ENCODE data around the gene MACROD2. TPM values are rescaled to one million over a fixed set of nuclear protein-coding genes. Genes with fewer than 3 reads are reported as not detected.

MACROD2 gene
- total RNA-seq, 1 experiment from 2014 or later = 3.7 TPM

GRCh38 chr20:14701326-14701725 is 706.0 kb downstream of the MACROD2 start:
- H3K79me2 ChIP-seq (ENCODE audit: insufficient read depth, low read length) = no peaks in the 10 kb centered on the region
- H3K4me2 ChIP-seq (ENCODE audit: low read length) = no peak overlapping the region
- ChIA-PET POLR2A (no interaction called here), CTCF (no interaction called here), RAD21 (ENCODE audit: low non-redundant PET in 1 of 2, low total read pairs in 2 of 2, uncharacterized antibody in 2 of 2, unreplicated experiment in 2 of 2) (no interaction called here)
- DNase-seq (ENCODE audit: low read depth, low spot score) (no peak), ATAC-seq (no peak)
- no peak overlapping the region for H2AFZ ChIP-seq (ENCODE audit: low read depth, low read length, poor library complexity, severe bottlenecking)
- no peaks in the 10 kb centered on the region for H3K4me1 ChIP-seq (ENCODE audit: control insufficient read depth in 1 of 2, insufficient read depth in 2 of 2, low read length in 2 of 2)
- BruUV-seq (replicated peaks) = no TSS peak
- no peaks in the 10 kb centered on the region for H3K9me2 ChIP-seq (ENCODE audit: insufficient read depth)
- H3K9ac ChIP-seq (ENCODE audit: low read length) = no peak overlapping the region
- intact Hi-C loops (cut with micrococcal nuclease) = no loop called here
- H4K20me1 ChIP-seq (ENCODE audit: insufficient read depth) = no peaks in the 10 kb centered on the region
- no peak overlapping the region for H3K4me3 ChIP-seq (replicated peaks in 1 of 2; ENCODE audit: low read depth in 1 of 2, low read length in 2 of 2)
- H3K27ac ChIP-seq (ENCODE audit: low read depth, low read length) = no peak overlapping the region
- no peaks in the 10 kb centered on the region for H3K27me3 ChIP-seq (ENCODE audit: insufficient read depth, low read length)
- TF ChIP-seq JUND (IDR thresholded peaks at IDR 0.05) (no peak), EZH2phosphoT487 (IDR thresholded peaks at IDR 0.05; ENCODE audit: borderline replicate concordance) (no peak), EZH2 (IDR thresholded peaks at IDR 0.05) (no peak), SP1 (IDR thresholded peaks at IDR 0.05; ENCODE audit: low read depth) (no peak), TCF7L2 (IDR thresholded peaks at IDR 0.05; ENCODE audit: borderline replicate concordance, extremely low read depth, insufficient read depth, insufficient read length) (no peak), YY1 (IDR thresholded peaks at IDR 0.05; ENCODE audit: extremely low read depth, insufficient replicate concordance, low read depth, low read length) (no peak), REST (IDR thresholded peaks at IDR 0.05; ENCODE audit: low read depth) (no peak), MAX (IDR thresholded peaks at IDR 0.05) (no peak), CEBPB (IDR thresholded peaks at IDR 0.05; ENCODE audit: low read depth) (no peak), ELF1 (IDR thresholded peaks at IDR 0.05; ENCODE audit: borderline replicate concordance, low read depth) (no peak), CBX3 (IDR thresholded peaks at IDR 0.05; ENCODE audit: low read depth) (no peak), ZFX (IDR thresholded peaks at IDR 0.05) (no peak), ATF3 (IDR thresholded peaks at IDR 0.05) (no peak), SRF (IDR thresholded peaks at IDR 0.05; ENCODE audit: low read depth) (no peak), RAD21 (IDR thresholded peaks at IDR 0.05; ENCODE audit: low read depth) (no peak), EGR1 (IDR thresholded peaks at IDR 0.05; ENCODE audit: low read depth) (no peak), POLR2A (IDR thresholded peaks at IDR 0.05; ENCODE audit: borderline replicate concordance, extremely low read depth, insufficient read depth, insufficient read length) (no peak), ZNF274 (IDR thresholded peaks at IDR 0.05; ENCODE audit: low read depth, low read length) (no peak), POLR2AphosphoS5 (IDR thresholded peaks at IDR 0.05; ENCODE audit: low read depth, low read length) (no peak), SIN3A (IDR thresholded peaks at IDR 0.05; ENCODE audit: low read depth) (no peak)
- H3K36me3 ChIP-seq (ENCODE audit: control insufficient read depth in 1 of 2, insufficient read depth in 2 of 2, low read length in 2 of 2) = no peaks in the 10 kb centered on the region
- H3K9me3 ChIP-seq (ENCODE audit: control insufficient read depth in 1 of 2, insufficient read depth in 1 of 2, low read depth in 1 of 2, low read length in 2 of 2) = no peaks in the 10 kb centered on the region

All from HCT116 (cell line).